ENCODE results near the gene IRGQ. TPM values are rescaled to one million over a fixed set of nuclear protein-coding genes. Genes with fewer than 3 reads are reported as not detected.

IRGQ gene
- polyA plus RNA-seq, 1 experiment: 5.4 TPM

- CTCF ChIA-PET: no interaction called here
- H3K4me3 ChIP-seq (ENCODE audit: low read depth, low read length): no peak overlapping the region
- POLR2A ChIA-PET: no interaction called here
- H3K27me3 ChIP-seq (ENCODE audit: control insufficient read depth, insufficient read depth, low read length): no peaks in the 10 kb centered on the region; the same call in 1 of the 2 replicates
- no peak for TF ChIP-seq CTCF (IDR thresholded peaks at IDR 0.05; ENCODE audit: insufficient read depth, low read depth, low read length)
- DNase-seq (ENCODE audit: low read depth): no peak
- H3K36me3 ChIP-seq (ENCODE audit: control insufficient read depth, insufficient read depth, low read length): no peaks in the 10 kb centered on the region
Measured at GRCh38 chr19:43623889-43624670, 28.1 kb upstream of the IRGQ start.

DNA sequence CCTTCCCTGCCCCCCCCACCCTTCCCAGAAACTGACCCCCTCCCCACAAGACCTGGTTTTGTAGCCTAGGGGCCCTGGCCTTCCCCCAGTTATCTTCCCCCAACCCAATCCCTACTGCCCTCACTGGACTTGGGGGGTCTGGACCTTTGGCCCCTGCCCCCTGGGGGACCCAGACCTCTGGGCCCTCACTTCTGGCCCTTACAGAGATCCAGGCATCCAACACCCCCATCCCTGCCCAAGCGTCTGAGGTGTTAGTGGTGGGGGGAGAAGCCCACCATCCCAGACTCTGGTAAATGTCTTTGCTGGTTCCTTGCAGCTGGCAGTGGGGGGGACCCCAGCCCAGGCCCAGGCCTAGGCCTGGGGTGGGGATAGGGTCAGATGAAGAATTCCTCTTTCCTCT lies 27.0 kb upstream of the IRGQ start:
- H3K4me3 ChIP-seq (ENCODE audit: low read depth, low read length): no peak overlapping the region
- no peaks in the 10 kb centered on the region; the same call in 1 of the 2 replicates for H3K27me3 ChIP-seq (ENCODE audit: control insufficient read depth, insufficient read depth, low read length)
- no peaks in the 10 kb centered on the region for H3K36me3 ChIP-seq (ENCODE audit: control insufficient read depth, insufficient read depth, low read length)
- no peak for TF ChIP-seq CTCF (IDR thresholded peaks at IDR 0.05; ENCODE audit: insufficient read depth, low read depth, low read length)
- CTCF ChIA-PET: no interaction called here
- DNase-seq (ENCODE audit: low read depth): no peak
- POLR2A ChIA-PET: no interaction called here

- Histone ChIP-seq H3K36me3 (ENCODE audit: control insufficient read depth, insufficient read depth, low read length) (no peaks in the 10 kb centered on the region), H3K27me3 (ENCODE audit: control insufficient read depth, insufficient read depth, low read length) (no peaks in the 10 kb centered on the region; the same call in 1 of the 2 replicates), H3K4me3 (ENCODE audit: low read depth, low read length) (no peak overlapping the region)
- TF ChIP-seq CTCF (IDR thresholded peaks at IDR 0.05; ENCODE audit: insufficient read depth, low read depth, low read length): no peak
- POLR2A ChIA-PET: no interaction called here
- DNase-seq (ENCODE audit: low read depth): no peak
- CTCF ChIA-PET: no interaction called here
Measured at GRCh38 chr19:43622070-43622469, 26.1 kb upstream of the IRGQ start.

GRCh38 chr19:43620061-43621001 lies 24.4 kb upstream of the IRGQ start:
- H3K36me3 ChIP-seq (ENCODE audit: control insufficient read depth, insufficient read depth, low read length): no peaks in the 10 kb centered on the region
- no peak for TF ChIP-seq CTCF (IDR thresholded peaks at IDR 0.05; ENCODE audit: insufficient read depth, low read depth, low read length)
- POLR2A ChIA-PET: interaction anchor here (0.6 kb wide), 1 partner anchor 9 kb away, joined by 3 read pairs; no protein-coding TSS in a partner anchor
- H3K27me3 ChIP-seq (ENCODE audit: control insufficient read depth, insufficient read depth, low read length): no peaks in the 10 kb centered on the region
- peak overlapping the region; percentile 86 for H3K4me3 ChIP-seq (ENCODE audit: low read depth, low read length)
- DNase-seq (ENCODE audit: low read depth): no peak
- CTCF ChIA-PET: no interaction called here
